Thyroid gland (tissue), 4 donors: Measurements from ENCODE around the gene POC1B.

Experiments used
- CTCF ChIP-seq, 6 experiments: fragments of 200-600 bp in 3 of 6; fragments of 450-650 bp in 3 of 6; sonication (generic) in 3 of 6; IDR thresholded peaks; one replicate each; pipeline ENCODE4 v1.5.1; 2016 to 2019; ENCODE audit warnings: antibody characterized with exemption in 6 of 6, mild to moderate bottlenecking in 2 of 6, inconsistent platforms in 1 of 6, moderate library complexity in 1 of 6
- POLR2A ChIP-seq, 2 donors: fragments of 450-650 bp; IDR thresholded peaks; one replicate each; pipeline ENCODE4 v1.6.1; 2017; ENCODE audit warnings: antibody characterized with exemption in 2 of 2, mild to moderate bottlenecking in 2 of 2, moderate library complexity in 1 of 2

- no peak for TF ChIP-seq CTCF (IDR thresholded peaks at IDR 0.05)
- TF ChIP-seq POLR2A (IDR thresholded peaks at IDR 0.05), result no peak
Measured at GRCh38 chr12:89497005-89497404, 28.8 kb downstream of the POC1B start.
